Right renal pelvis (tissue), 4 donors: Measurements from ENCODE around the gene PRSS22. TPM values are rescaled to one million over a fixed set of nuclear protein-coding genes. Genes with fewer than 3 reads are reported as not detected.

Source experiments
- DNase-seq, 4 donors: peaks; one replicate each; pipeline ENCODE4 v3.0.0-alpha.2; 2013; ENCODE audit warnings: low read depth in 4 of 4, low spot score in 3 of 4, missing footprints in 1 of 4
- polyA plus RNA-seq, 4 donors: library from polyadenylated mRNA; unstranded; fragments of 120-200 nt; gene quantifications; one replicate each; pipeline ENCODE4 v1.2.1, GENCODE V29; 2013; ENCODE audit not compliant: insufficient read length in 4 of 4

The PRSS22 gene
- polyA plus RNA-seq, 4 donors: 7.5 to 9.8 (median 8.4) TPM

DNA sequence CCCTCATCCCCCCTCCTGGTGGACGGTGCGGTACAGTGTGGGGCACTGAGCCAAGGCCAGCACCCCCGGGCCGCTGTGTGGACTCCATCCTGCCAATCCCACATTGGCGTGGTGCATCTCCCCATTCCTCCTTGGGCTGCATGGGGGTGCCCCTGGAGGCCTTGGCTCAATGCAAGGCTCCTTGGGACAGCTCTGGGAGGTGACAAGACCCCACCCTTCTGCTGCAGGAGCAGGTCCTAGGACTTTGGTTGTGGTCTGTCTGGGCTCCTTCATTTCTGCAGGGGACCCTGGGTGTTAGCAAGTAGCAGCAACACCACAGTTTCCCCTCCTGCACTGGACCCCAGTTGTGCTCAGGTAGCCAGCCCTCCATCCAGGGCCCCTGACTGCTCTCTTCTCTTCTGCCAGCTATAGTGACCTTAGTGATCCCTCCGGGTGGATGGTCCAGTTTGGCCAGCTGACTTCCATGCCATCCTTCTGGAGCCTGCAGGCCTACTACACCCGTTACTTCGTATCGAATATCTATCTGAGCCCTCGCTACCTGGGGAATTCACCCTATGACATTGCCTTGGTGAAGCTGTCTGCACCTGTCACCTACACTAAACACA is 39.6 kb downstream of the PRSS22 start:
- no peak for DNase-seq

DNA sequence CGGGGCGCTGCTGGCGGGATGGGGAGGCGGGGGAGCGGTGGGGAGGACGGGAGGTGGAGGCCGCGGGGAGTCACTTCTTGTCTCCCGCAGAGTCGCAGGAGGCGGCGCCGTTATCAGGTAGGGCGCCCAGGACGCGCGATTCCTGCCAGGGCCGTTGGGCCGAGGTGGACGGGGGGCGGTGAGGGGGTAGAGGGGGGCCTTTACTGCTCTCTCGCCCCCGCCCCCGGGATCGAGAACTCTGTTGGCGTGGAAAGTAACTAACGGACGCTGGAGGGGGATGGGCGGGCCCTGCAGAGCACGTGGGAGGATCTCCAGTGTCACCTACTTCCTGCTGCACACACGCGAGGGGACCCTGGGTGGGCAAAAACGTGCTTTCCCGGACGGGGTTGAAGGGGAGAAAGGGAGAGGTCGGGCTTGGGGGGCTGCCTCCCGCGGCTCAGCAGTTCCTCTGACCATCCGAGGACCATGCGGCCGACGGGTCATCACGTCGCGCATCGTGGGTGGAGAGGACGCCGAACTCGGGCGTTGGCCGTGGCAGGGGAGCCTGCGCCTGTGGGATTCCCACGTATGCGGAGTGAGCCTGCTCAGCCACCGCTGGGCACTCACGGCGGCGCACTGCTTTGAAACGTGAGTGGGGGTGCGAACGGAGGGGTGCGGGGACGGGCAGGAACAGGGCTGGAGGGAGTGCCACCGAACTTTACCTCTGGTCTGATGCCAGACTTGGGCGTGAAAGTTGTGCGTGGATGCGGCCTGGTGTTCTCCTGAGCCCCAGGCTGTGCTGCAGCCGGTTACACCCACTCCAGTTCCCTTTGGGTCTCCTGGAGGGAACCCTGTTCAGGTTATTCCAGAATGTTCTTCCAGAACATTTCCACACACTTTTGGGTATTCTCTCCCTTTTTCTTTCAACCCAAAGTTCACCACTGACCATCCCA is 40.4 kb downstream of the PRSS22 start:
- DNase-seq: no peak

DNA sequence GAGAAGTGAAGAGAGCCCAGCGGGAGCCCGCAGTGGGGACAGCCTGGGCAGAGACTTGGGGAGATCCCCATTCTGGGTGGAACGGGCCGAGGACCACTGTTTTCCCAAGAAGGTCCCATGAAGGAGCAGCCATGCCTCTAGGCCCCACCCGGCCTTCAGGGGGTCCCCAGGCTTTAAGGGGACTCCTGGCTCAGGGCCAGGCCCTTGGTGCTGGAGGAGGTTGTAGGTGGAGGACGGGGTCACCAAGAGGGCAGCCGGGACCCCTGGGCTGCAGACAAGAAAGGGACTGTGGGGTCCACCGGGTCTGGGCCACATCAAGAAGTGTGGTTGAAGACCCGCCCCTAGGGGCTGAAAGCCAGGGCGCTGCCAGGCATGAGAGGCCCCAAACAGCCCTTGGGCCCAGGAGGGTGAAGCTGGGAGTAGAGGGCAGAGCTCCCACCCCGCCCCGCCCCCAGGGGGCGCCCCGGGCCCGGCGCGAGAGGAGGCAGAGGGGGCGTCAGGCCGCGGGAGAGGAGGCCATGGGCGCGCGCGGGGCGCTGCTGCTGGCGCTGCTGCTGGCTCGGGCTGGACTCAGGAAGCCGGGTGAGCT is 41.1 kb downstream of the PRSS22 start, which contains the start of gene PRSS21:
PRSS21 (plus strand) TSS at position 487 of the 589 bp plus-strand sequence; CDS start at position 519, 32 bp downstream.
- DNase-seq: no peak

DNA sequence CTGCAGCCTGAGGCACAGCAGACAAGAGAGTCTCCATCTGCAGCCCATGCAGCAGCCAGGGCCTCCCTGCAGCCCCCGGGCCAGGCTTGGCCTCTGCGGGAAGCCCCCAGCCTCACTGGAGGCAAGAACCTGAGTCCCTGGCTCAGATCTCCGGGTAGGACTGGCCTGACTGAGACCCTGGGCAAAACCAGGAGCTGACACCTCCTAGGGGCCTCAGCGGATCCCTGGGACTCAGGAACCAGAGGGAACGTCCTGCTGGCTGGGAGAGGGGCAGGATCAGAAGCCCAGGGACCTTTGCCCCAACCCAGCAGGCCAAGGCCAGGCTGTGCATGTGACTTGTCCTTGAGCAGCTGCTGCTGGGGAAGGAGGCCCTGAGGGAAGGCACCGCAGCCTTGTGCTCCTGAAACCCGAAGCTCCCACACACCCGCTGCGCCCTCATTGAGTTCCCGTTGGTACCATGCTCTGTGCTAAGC is 42.6 kb downstream of the PRSS22 start:
- DNase-seq: no peak

DNA sequence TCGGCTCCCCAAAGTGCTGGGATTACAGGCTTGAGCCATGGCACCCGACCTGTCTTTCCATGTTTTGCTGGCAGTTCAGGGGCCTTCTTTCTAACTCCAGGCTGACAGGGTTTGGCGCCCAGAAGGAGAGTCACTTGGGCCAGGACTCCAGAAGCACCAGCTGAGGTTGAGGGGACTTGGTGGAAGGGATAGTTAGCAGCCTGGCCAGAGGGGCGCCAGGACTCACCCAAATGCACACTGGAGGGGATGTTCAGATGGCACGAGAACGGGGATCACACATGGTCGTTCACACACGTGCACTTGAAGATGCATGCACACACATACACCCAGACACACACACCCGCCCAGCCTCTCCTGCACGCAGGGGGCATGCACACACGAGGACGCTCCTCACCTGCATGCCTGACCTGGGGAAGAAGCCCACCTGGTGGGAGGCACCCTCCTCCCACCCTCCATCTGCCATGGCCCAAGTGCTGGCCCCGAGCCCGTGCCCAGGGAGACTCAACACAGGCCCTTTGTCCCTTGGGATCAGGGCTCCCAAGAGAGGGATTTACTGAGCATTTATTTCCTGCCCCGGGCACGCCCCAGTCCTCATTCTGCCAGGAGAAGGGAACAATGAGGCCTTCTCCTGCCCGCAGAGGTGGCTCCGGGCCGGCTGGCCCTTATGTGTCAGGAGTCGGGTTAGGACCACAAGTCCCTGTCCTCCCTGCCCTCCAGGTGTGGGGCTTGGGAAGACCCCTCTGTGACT is 43.2 kb downstream of the PRSS22 start:
- DNase-seq: no peak

DNA sequence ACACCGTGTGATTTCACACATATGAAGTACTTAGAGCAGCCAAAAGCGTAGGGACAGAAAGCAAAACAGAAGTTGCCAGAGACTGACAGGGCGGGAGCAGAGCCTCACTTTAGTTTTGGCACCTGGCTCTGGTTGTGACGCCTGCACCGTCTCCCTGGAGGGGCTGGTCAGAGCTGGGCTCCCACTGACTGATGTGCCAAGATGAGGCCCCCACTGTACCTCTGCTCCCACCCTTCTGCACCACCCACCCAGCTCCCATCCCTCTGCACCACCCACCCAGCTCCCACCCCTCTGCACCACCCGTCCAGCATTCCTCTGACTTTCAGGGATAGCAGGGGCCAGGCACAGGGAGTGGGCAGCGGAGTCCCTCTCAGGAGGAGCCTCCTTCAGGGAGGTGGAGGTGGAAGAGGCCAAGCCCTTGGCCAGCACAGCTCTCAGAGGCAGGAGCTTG is 44.2 kb downstream of the PRSS22 start:
- DNase-seq: no peak

DNA sequence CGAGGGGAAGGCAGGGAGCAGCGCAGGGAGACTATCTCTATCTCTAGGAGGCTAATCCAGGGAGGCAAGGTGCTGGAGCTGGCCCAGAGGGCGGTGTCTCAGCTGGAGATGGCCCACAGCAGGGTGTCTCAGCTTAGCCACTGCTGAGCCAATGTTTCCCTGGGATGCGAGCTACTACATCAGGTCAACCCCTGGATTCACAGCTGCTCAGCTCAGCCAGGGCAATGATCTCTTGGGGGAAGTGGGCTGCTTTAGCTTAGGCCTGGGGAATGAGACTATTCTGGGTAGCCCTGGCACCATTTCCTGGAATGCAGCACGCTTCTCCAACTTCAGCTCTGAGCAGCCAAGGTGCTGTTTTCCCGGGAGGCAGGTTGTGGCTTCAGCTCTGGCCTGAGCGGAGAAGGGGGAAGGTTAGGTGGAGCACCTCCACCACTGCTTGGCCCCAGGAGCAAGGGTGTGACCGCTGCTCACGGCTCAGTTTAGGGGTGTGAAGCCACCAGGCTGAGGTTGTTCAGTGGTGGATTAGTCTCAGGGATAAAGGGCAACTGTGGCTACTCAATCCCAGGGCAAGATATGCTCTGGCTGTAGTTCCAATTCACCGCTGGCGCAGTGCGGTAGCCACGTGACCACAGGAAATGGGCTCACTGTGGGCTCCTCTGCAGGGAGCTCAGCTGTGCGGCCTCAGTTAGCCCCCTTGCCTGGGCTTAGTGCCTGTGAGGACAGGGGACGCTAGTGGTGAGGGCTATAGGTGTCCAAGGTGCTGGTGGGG is 46.1 kb downstream of the PRSS22 start:
- no peak for DNase-seq

DNA sequence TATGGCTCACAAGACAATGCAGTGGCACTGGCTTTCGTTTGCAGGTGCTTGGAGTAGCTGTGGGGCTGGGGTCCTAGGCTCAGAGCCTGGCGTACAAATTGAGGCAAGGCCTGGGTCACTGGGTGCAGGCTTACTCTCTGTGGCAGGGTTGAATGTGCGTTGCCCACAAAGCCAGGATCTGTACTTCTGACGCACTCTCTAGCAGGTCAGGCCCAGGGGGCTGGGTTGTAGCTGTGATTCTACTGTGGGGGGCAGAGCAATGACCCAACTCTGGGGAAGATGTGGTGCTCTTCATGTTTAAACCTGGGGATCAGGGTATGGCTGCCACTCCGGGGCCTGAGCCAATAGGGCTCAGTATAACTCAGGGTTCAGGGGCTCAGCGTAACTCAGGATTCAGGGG is 47.3 kb downstream of the PRSS22 start:
- no peak for DNase-seq

DNA sequence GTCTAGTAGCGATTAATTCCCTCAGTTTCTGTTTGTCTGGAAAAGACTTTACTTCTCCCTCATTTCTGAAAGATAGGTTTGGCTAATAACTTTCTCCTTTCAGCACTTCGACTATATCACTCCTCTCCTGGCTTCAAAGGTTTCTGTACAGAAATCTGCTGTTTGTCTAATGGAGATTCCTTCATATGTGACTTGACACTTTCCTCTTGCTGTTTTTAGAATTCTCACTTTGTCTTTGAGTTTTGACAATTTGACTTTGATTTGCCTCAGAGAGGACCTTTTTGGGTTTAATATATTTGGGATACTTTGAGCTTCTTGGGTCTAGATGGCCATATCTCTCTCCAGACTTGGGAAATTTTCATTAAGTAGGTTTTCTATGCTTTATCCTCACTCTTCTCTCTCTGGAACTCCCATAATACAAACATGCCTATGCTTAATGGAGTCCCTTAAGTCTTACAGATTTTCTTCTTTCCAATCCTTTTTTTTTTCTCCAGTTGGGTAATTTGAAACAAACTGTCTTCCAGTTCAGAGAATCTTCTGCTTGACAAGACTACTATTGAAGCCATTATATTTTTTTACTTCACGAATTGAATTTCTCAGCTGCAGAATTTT is 48.7 kb downstream of the PRSS22 start:
- no peak for DNase-seq

DNA sequence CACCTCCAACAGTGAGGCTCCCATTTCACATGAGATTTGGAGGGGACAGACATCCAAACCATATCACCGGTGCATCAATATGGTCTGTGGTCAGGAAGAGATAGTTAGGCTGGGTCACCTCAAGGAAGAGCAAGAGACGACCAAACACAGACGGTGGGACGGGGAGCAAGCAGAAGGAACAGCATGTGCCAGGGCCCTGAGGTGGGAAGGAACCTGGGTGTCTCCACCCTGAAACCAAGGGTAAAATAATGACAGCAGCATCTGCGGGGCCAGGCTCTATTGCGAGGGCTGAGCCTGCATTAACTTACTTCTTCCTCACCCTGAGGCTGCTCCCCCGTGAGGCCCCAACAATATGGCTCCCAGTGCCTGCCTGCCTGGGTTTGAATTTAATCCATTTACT is 49.8 kb downstream of the PRSS22 start:
- DNase-seq: no peak

DNA sequence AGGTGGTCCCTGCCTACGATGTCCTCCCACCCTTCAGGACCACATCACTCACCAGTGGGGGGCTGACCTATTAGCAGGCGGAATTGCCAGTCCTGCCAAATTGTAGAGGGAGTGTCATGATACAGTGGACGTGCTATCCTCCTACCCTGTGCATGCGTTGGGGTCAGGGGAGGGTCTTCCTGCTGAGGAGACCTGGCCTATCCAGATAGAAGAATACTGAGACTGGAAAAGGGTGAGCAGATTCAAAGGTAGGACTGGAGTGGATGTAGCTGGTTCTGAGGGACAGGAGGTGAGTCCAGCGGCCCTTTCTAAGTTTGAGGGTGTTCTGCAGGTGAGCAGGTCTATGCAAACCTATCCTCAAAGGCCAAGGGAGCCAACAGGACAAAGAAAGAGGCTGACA is 51.7 kb downstream of the PRSS22 start:
- no peak for DNase-seq

DNA sequence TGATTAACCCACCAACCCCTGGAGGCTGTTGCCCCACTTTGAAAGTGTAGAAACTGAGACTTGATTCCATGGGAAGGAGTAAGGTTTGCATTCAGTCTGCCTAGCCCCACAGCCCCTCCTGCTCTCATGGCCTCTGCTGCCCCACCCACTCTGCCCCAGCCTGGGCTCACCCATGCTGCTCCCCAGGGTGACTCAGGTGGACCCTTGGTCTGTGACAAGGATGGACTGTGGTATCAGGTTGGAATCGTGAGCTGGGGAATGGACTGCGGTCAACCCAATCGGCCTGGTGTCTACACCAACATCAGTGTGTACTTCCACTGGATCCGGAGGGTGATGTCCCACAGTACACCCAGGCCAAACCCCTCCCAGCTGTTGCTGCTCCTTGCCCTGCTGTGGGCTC is 53.2 kb downstream of the PRSS22 start:
- DNase-seq: no peak

DNA sequence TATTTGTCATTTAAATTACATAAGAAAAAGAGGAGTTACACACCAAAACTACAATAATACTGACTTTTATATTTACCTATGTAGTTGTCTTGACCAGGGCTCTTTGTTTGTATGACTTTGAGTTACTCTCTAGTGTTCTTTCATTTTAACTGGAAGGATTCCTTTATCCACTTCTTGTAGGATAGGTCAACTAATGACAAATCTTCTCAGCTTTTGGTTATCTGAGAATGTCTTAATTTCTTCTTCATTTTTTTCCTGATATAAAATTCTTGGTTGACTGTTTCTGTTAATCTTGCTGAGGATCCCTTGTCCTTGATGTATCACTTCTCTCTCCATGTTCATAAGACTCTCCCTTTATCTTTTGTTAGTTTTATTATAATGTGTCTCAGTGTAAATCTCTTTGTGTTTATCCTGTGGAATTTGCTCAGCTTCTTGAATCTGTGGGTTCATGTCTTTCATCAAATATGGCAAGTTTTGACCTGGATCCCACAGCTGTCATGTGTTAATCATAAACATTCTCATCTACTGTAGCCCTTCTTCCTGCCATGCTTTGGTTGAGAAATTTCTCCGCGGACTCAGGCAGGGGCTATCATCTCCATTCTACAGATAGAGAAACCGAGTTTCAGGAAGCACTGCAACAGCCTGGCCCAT is 54.3 kb downstream of the PRSS22 start:
- no peak for DNase-seq

Other genes with a start within 250 kb of the PRSS22 start
- gene KCTD5, start 175.6 kb downstream of the PRSS22 start, polyA plus RNA-seq: 10 to 100 TPM; 23.4 to 26.4 (median 24.9) TPM
- gene PRSS27, start 137.9 kb downstream of the PRSS22 start, polyA plus RNA-seq: 1 to 10 TPM; 1.3 to 2.1 (median 1.4) TPM
- 100 to 1,000 TPM; 477 to 678 (median 529) TPM for gene SRRM2, start 105.5 kb downstream of the PRSS22 start, polyA plus RNA-seq
- 100 to 1,000 TPM; 218 to 336 (median 229) TPM for gene ELOB, start 80.9 kb downstream of the PRSS22 start, polyA plus RNA-seq
- under 1 TPM; 0.17 to 0.51 (median 0.36) TPM for gene PRSS33, start 70.6 kb downstream of the PRSS22 start, polyA plus RNA-seq
- not detected for gene PRSS41, start 59.7 kb downstream of the PRSS22 start, polyA plus RNA-seq
- under 1 TPM in 3 of 4 donors, not detected in 1; 0.13 to 0.33 (median 0.20) TPM for gene PRSS21, start 40.9 kb downstream of the PRSS22 start, polyA plus RNA-seq
- gene ZG16B, start 27.9 kb downstream of the PRSS22 start, polyA plus RNA-seq: under 1 TPM; 0.25 to 0.50 (median 0.33) TPM
- 10 to 100 TPM; 19.8 to 34.6 (median 25.6) TPM for gene FLYWCH2, start 25.0 kb upstream of the PRSS22 start, polyA plus RNA-seq
- 10 to 100 TPM; 19.6 to 25.2 (median 22.3) TPM for gene FLYWCH1, start 53.8 kb upstream of the PRSS22 start, polyA plus RNA-seq
- 1 to 10 TPM; 1.0 to 3.3 (median 1.6) TPM for gene KREMEN2, start 106.1 kb upstream of the PRSS22 start, polyA plus RNA-seq
- 10 to 100 TPM in 3 of 4 donors, 1 to 10 TPM in 1; 8.6 to 12.7 (median 10.4) TPM for gene PAQR4, start 111.2 kb upstream of the PRSS22 start, polyA plus RNA-seq
- gene PKMYT1, start 122.3 kb upstream of the PRSS22 start, polyA plus RNA-seq: 10 to 100 TPM; 10.4 to 19.2 (median 14.2) TPM
- 1 to 10 TPM; 3.0 to 3.7 (median 3.1) TPM for gene CLDN9, start 154.8 kb upstream of the PRSS22 start, polyA plus RNA-seq
- gene CLDN6, start 160.0 kb upstream of the PRSS22 start, polyA plus RNA-seq: 10 to 100 TPM; 32.9 to 44.1 (median 36.4) TPM
- gene TNFRSF12A, start 162.2 kb upstream of the PRSS22 start, polyA plus RNA-seq: 10 to 100 TPM in 3 of 4 donors, 1 to 10 TPM in 1; 7.5 to 18.2 (median 13.0) TPM
- 10 to 100 TPM; 67.1 to 85.2 (median 71.3) TPM for gene HCFC1R1, start 165.8 kb upstream of the PRSS22 start, polyA plus RNA-seq
- gene THOC6, start 165.9 kb upstream of the PRSS22 start, polyA plus RNA-seq: 10 to 100 TPM; 29.4 to 37.2 (median 32.1) TPM
- 1 to 10 TPM; 1.2 to 3.8 (median 2.9) TPM for gene BICDL2, start 178.8 kb upstream of the PRSS22 start, polyA plus RNA-seq
- gene MMP25, start 188.4 kb upstream of the PRSS22 start, polyA plus RNA-seq: 1 to 10 TPM in 2 of 4 donors, under 1 TPM in 2; 0.78 to 1.8 (median 1.1) TPM
- gene IL32, start 207.5 kb upstream of the PRSS22 start, polyA plus RNA-seq: 10 to 100 TPM; 29.9 to 47.1 (median 33.9) TPM
- under 1 TPM in 2 of 4 donors, not detected in 2; 0.11 to 0.12 TPM for gene ZSCAN10, start 241.1 kb upstream of the PRSS22 start, polyA plus RNA-seq